ENCODE results near the gene WNK2.

WNK2 gene

GRCh38 chr9:93295456-93296076, 111.6 kb downstream of the WNK2 start:
- DNase-seq (ENCODE audit: low read depth), result no peak

GRCh38 chr9:93296889-93297480, 113.0 kb downstream of the WNK2 start:
- DNase-seq (ENCODE audit: low read depth), result no peak

GRCh38 chr9:93297659-93298497, 113.9 kb downstream of the WNK2 start:
- no peak for DNase-seq (ENCODE audit: low read depth)

- no peak for DNase-seq (ENCODE audit: low read depth)
Measured at GRCh38 chr9:93298498-93299417, 114.8 kb downstream of the WNK2 start.

- DNase-seq (ENCODE audit: low read depth), result no peak
Measured at GRCh38 chr9:93299418-93300174, 115.7 kb downstream of the WNK2 start.

- no peak for DNase-seq (ENCODE audit: low read depth)
Measured at GRCh38 chr9:93300175-93300572, 116.2 kb downstream of the WNK2 start.

DNA sequence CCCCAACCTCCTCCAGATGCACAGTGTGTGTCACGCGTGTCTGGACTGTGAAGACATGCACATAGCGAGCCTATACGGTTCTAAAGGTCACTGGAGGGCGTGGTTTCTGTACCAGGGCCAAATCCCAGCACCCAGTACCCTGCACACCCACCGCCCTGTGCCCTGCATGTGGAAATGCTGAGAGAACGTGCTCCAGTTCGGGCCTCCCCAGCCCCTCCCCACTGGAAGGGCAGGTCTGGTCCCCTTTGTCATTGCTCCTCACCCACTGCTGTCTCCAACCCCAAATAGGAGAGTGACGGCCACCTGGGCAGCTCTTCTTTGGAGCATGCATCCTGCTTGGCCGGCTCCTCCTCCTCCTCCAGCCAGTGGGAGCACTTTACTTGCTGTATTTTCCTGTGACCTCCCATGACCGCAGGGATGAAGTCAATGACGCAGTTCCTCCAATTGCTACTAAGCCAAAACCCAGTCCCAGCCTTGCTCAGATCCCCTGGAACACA, 116.7 kb downstream of the WNK2 start:
- DNase-seq (ENCODE audit: low read depth), result no peak

GRCh38 chr9:93301291-93301811, 117.4 kb downstream of the WNK2 start:
- no peak for DNase-seq (ENCODE audit: low read depth)

DNA sequence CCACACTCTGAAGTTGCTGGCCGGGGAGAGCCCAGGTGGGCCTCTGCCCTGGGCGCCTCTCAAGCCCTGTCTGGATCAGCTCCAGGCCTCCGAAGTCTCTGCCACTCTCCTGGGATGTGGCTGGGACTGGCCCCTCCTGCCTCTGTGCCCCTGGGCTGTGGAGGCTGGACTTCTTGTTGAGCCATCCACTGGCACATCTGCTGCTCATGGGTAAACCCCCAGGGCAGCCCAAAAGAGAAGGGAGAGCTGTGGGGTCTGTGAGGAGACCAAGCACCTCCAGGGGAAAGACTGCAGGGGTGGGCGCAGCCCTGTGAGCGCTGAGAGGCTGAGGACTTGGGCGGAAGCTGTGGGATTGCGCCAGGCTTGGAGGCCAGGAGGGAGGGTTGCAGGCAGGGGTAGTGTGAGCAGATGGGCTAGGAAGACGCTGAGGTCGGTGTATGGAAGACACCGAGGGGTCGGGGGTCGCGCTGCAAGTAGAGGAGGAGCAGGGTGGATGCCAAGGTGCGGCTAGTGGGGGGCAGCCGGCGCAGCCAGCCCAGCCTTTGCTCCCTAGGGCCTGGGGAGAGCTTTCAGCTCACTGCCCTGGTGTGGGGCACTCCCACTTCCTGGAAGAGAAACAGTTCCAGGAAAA, 118.1 kb downstream of the WNK2 start:
- no peak for DNase-seq (ENCODE audit: low read depth)

DNA sequence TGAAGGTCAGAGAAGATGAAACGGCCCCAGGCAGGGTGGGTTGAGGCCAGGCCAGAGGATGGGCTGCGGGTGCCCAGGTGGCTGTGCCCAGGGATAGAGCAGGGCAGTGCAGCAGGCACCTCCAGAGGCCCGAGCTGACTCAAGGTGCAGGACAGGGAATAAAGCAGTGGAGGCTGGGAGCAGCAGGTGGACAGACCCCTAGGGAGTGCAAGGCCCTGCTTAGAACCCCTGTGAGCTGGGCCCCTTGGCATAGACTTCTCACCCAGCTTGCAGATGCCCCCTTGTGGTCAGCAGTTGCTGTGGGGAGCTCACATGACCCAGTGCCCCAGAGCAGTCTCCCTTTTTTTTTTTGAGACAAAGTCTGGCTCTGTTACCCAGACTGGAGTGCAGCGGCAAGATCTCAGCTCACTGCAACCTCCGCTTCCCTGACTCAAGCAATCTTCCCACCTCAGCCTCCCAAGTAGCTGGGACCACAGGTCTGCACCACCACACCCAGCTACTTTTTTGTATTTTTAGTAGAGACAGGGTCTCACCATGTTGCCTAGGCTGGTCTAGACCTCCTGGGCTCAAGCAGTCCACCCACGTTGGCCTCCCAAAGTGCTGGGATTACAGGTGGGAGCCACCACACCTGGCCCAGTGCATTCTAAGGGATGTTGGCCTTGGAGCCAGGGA, 118.8 kb downstream of the WNK2 start:
- no peak for DNase-seq (ENCODE audit: low read depth)

DNA sequence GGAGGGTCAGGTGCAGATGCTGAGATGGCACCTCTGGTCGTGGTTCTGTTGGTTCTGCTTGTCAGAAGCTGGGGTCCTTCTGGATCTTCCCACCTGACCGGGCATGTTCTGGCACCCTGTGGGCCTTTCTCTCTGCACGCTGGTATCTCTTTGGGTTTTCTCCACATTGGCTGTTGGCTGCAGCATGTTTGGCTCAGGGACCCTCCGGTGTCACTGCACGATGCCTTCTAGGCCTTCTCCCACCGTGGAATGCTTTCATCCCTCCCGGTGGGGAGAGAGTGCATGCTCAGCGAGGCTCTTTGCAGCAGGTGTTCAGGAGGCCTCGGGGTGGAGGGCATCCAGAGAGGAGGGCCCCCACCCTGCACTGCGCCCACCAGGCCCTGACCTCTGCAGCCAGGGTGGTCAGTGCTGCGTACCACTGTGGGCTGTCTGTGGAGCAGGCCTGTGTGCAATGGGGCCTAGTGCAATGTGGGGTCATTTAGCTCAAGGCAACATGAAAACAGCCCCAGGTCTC, 119.4 kb downstream of the WNK2 start:
- DNase-seq (ENCODE audit: low read depth), result no peak

GRCh38 chr9:93303806-93304573, 120.1 kb downstream of the WNK2 start:
- DNase-seq (ENCODE audit: low read depth), result no peak

GRCh38 chr9:93304574-93305496, 120.9 kb downstream of the WNK2 start:
- no peak for DNase-seq (ENCODE audit: low read depth)

- DNase-seq (ENCODE audit: low read depth), result no peak
Measured at GRCh38 chr9:93305497-93306020, 121.6 kb downstream of the WNK2 start.

GRCh38 chr9:93306081-93306480, 122.1 kb downstream of the WNK2 start:
- DNase-seq (ENCODE audit: low read depth), result no peak

GRCh38 chr9:93306579-93307091, 122.7 kb downstream of the WNK2 start:
- DNase-seq (ENCODE audit: low read depth), result no peak

- DNase-seq (ENCODE audit: low read depth), result no peak
Measured at GRCh38 chr9:93307468-93308157, 123.7 kb downstream of the WNK2 start.
